MCF 10A (cell line): ENCODE measurements around the gene C2CD3. TPM values are rescaled to one million over a fixed set of nuclear protein-coding genes. Genes with fewer than 3 reads are reported as not detected.

Experiments used
- BruUV-seq: library from RNA; stranded (reverse); fragments of 400-500 nt; replicated peaks from 2 replicates; lab custom pipeline; 2021; lab: Mats Ljungman, UMichigan
- CTCF ChIA-PET: fragments of 300-600 bp; sonication (Branson Sonifier 250); formaldehyde crosslinking; extraction: SDS; loops from one replicate; lab custom pipeline; 2021; ENCODE audit warnings: antibody characterized with exemption, inconsistent platforms; lab: Yijun Ruan, JAX
- POLR2A ChIA-PET: fragments of 300-600, 350-650 bp; sonication (Branson Sonifier 250); formaldehyde crosslinking; extraction: SDS; loops from one replicate; lab custom pipeline; 2020; ENCODE audit warnings: antibody characterized with exemption, inconsistent platforms; lab: Yijun Ruan, JAX
- DNase-seq: peaks from one replicate; pipeline ENCODE4 v3.0.0-alpha.2; 2018; ENCODE audit not compliant: unreplicated experiment
- H3K27ac Mint-ChIP-seq: one replicate; pipeline ENCODE4 v1.8.0; 2022; ENCODE audit warnings: mild to moderate bottlenecking, low read depth, mixed read lengths; ENCODE audit not compliant: unreplicated experiment
- H3K27me3 Mint-ChIP-seq: one replicate; pipeline ENCODE4 v1.8.0; 2022; ENCODE audit warnings: mixed read lengths; ENCODE audit not compliant: insufficient read depth, unreplicated experiment
- H3K36me3 Mint-ChIP-seq: one replicate; pipeline ENCODE4 v1.8.0; 2022; ENCODE audit warnings: mild to moderate bottlenecking, moderate library complexity, mixed read lengths; ENCODE audit not compliant: insufficient read depth, unreplicated experiment
- H3K4me1 Mint-ChIP-seq: one replicate; pipeline ENCODE4 v1.8.0; 2022; ENCODE audit warnings: mixed read lengths; ENCODE audit not compliant: insufficient read depth, unreplicated experiment
- H3K4me3 Mint-ChIP-seq: one replicate; pipeline ENCODE4 v1.8.0; 2022; ENCODE audit warnings: mild to moderate bottlenecking, moderate library complexity, mixed read lengths; ENCODE audit not compliant: unreplicated experiment
- H3K9me3 Mint-ChIP-seq: one replicate; pipeline ENCODE4 v1.8.0; 2022; ENCODE audit warnings: mixed read lengths; ENCODE audit not compliant: unreplicated experiment
- intact Hi-C: fragments of 100-400 bp; cut with micrococcal nuclease; formaldehyde crosslinking; loops from 2 replicates; pipeline ENCODE4 v1.14.1; 2022
- total RNA-seq: library from RNA; stranded (reverse); gene quantifications from 2 replicates; pipeline ENCODE4 v1.2.3, GENCODE V29; 2022
- TF ChIP-seq, protein P1 (sequence below): fragments of 200-600 bp; IDR thresholded peaks from one replicate; pipeline ENCODE4 v1.8.0; 2022; ENCODE audit warnings: antibody characterized with exemption, mild to moderate bottlenecking; ENCODE audit not compliant: unreplicated experiment

Gene C2CD3
- total RNA-seq, 1 experiment from 2014 or later, result 18.7 TPM

DNA sequence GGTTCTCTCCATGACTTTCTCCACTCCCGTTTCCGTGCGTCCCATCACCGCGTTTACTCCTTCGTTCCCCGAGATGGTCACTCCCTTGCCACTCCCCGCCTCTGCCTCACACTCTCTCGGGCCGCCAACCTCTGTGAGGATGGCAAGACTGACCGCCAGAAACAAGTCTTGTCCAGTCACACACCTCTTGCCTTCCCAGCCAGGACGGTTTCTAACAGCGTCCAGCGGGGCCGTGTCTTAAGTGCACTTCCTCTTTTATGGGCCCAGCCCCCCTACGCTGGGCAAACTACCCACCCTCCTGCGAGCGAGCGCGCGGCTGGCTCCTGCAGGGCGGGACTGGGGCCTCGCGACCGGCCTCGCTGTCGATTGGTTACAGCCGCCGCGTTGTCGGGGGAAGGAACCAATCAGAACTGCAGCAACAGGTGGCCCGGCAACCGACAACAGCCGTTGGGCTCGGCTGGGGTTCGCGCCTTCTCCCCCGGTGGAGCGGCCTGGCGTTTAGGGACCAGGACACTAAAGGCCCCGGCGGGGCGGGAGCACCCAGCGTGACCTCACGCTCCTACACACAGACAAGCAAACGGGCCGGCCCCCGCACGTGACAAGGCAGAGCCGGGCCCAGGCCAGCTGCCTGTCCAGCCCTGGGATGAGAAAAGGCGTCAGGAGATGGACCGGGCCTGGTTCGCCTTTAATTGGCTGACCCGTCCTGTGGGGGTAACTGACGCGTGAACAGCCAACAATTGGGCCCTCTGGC is 187.6 kb downstream of the C2CD3 start:
- Mint-ChIP-seq H3K4me1 (peaks cover 6% of the 10 kb centered on the region), H3K4me3 (no peak overlapping the region), H3K27me3 (no peaks in the 10 kb centered on the region), H3K9me3 (no peaks in the 10 kb centered on the region), H3K36me3 (no peaks in the 10 kb centered on the region), H3K27ac (no peak overlapping the region)
- POLR2A ChIA-PET, result no interaction called here
- intact Hi-C loops, result no loop called here
- no TSS peak for BruUV-seq
- no peak for DNase-seq
- TF ChIP-seq, protein P1, sequence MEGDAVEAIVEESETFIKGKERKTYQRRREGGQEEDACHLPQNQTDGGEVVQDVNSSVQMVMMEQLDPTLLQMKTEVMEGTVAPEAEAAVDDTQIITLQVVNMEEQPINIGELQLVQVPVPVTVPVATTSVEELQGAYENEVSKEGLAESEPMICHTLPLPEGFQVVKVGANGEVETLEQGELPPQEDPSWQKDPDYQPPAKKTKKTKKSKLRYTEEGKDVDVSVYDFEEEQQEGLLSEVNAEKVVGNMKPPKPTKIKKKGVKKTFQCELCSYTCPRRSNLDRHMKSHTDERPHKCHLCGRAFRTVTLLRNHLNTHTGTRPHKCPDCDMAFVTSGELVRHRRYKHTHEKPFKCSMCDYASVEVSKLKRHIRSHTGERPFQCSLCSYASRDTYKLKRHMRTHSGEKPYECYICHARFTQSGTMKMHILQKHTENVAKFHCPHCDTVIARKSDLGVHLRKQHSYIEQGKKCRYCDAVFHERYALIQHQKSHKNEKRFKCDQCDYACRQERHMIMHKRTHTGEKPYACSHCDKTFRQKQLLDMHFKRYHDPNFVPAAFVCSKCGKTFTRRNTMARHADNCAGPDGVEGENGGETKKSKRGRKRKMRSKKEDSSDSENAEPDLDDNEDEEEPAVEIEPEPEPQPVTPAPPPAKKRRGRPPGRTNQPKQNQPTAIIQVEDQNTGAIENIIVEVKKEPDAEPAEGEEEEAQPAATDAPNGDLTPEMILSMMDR, result no peak
- CTCF ChIA-PET, result interaction anchor here (0.5 kb wide), 1 partner anchor 737 kb away, joined by 3 read pairs; no protein-coding TSS in a partner anchor

- CTCF ChIA-PET, result interaction anchor here (0.5 to 2.1 kb wide), 2 partner anchors 19 to 737 kb away, joined by 3 to 8 read pairs; no protein-coding TSS in a partner anchor
- BruUV-seq, result no TSS peak
- DNase-seq, result no peak
- Mint-ChIP-seq H3K27ac (no peak within 1 kb of the TSS), H3K4me3 (no peak within 1 kb of the TSS), H3K9me3 (no peaks in the 10 kb centered on the region), H3K36me3 (no peaks in the 10 kb centered on the region), H3K4me1 (peaks cover 6% of the 10 kb centered on the region), H3K27me3 (no peaks in the 10 kb centered on the region)
- intact Hi-C loops, result no loop called here
- TF ChIP-seq, protein P1, result no peak
- POLR2A ChIA-PET, result no interaction called here
Measured at GRCh38 chr11:73982595-73982989, 188.2 kb downstream of the C2CD3 start, which contains the start of gene UCP2. Gene UCP2 (minus strand): TSS chr11:73982843. CDS start chr11:73978378, 4,465 bp downstream.

- no peak for DNase-seq
- intact Hi-C loops, result no loop called here
- Mint-ChIP-seq H3K9me3 (no peaks in the 10 kb centered on the region), H3K4me3 (no peak overlapping the region), H3K4me1 (peaks cover 6% of the 10 kb centered on the region), H3K27ac (no peak overlapping the region), H3K36me3 (no peaks in the 10 kb centered on the region), H3K27me3 (no peaks in the 10 kb centered on the region)
- ChIA-PET CTCF (interaction anchor here (1.2 to 2.1 kb wide), 2 partner anchors 17 to 32 kb away, joined by 3 to 8 read pairs; no protein-coding TSS in a partner anchor), POLR2A (no interaction called here)
- TF ChIP-seq, protein P1, result no peak
- no TSS peak for BruUV-seq
Measured at GRCh38 chr11:73981051-73981805, 189.6 kb downstream of the C2CD3 start.
